ENCODE results near the gene HOXA9.

The HOXA9 gene

GRCh38 chr7:27164045-27164366 lies 1.3 kb downstream of the HOXA9 start:
- DNase-seq (ENCODE audit: insufficient read length, low spot score) = no peak
- FAIRE-seq = no peak
- no peak for TF ChIP-seq POLR2A (IDR thresholded peaks at IDR 0.05; ENCODE audit: low read depth, low read length)

DNA sequence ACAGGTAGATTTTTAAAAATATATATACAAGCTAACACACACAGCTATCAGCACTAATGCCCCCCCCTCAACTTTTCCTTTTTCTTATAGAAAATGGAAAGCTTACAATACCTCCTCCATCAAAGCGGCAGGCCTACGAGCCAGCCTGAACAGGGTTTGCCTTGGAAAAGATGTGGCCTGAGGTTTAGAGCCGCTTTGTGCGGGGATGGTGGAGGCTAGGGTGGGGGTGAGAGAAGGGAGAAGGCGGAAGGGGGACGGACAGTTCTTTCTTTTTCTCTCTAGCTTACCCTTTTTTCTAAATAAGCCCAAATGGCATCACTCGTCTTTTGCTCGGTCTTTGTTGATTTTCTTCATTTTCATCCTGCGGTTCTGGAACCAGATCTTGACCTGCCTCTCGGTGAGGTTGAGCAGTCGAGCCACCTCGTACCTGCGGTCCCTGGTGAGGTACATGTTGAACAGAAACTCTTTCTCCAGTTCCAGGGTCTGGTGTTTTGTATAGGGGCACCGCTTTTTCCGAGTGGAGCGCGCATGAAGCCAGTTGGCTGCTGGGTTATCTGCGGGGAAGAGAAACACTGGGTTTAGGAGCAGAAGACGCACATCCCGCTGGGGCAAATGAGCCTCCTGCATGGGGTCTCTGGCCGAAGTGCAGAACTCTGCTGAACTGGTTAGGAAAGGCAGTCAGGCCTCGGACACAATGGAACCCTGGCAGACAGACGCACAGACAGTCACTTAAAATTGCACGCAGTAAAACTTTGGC lies 1.9 kb downstream of the HOXA9 start:
- no peak for DNase-seq (ENCODE audit: insufficient read length, low spot score)
- no peak for TF ChIP-seq POLR2A (IDR thresholded peaks at IDR 0.05; ENCODE audit: low read depth, low read length)
- FAIRE-seq = no peak

- TF ChIP-seq POLR2A (IDR thresholded peaks at IDR 0.05; ENCODE audit: low read depth, low read length) = no peak
- DNase-seq (ENCODE audit: insufficient read length, low spot score) = no peak
- no peak for FAIRE-seq
Observed at GRCh38 chr7:27162561-27163287, 2.6 kb downstream of the HOXA9 start.

- no peak for TF ChIP-seq POLR2A (IDR thresholded peaks at IDR 0.05; ENCODE audit: low read depth, low read length)
- FAIRE-seq (no peak), DNase-seq (ENCODE audit: insufficient read length, low spot score) (no peak)
Observed at GRCh38 chr7:27161721-27162560, 3.4 kb downstream of the HOXA9 start.

DNA sequence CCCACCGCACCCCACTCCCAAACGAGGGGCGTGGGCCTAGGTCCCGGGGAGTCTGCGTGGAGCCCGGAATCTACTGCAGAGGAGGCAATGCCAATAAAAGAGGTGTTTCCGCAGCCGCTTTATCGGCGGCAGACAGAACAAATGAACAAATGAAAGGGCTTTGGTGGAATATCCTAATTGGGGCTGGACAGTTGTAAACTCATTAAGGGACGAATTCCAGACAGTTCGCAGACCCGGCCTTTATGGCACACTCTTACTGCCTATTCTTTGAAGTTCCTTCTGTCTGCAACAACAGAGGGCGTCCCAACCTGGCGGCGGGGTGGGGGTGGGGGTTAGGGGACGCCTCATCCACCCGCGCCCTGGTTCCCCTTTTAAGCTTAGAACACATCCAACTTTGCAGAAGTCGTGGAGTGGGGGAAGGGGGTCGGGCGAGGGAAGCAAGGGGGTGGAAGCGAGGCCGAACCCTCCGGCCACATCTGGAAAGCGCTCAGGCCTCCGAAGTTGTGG lies 4.1 kb downstream of the HOXA9 start:
- FAIRE-seq (no peak), DNase-seq (ENCODE audit: insufficient read length, low spot score) (no peak)
- TF ChIP-seq POLR2A (IDR thresholded peaks at IDR 0.05; ENCODE audit: low read depth, low read length) = no peak

DNA sequence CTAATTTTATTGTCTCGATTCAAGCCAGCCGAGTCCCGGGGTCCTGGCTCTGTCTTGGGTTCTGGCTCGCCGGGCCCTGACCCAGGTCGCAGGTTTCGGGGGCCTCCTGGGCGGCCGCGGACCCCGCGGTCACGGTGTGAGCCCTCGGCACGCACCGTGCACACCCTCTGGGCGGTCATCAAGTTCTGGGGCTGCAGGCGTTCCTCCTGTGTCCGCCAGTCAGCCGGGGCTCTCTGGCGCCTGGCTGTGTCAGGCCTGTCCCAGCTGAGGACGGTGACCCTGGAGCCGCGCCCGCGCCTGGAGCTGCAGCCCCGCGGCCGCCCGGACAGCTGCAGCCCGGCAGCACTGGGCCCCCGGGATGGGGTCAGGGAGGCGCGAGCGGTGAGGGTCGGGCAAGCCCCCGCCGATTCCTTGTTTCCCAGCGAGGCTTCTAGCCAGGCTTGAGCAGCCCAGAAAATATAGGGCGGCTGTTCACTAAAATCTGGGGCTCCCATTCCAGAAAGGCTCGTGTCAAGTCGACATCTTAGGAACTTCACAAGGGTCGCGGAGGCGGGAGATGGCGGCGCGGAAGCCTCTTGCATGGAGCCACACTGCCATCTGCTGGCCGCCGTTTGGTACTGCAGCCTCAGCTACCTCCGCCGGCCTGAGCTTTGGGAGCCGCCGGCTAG lies 4.7 kb downstream of the HOXA9 start:
- DNase-seq (ENCODE audit: insufficient read length, low spot score) = peak; percentile 98
- peak; percentile 60 for FAIRE-seq
- TF ChIP-seq POLR2A (IDR thresholded peaks at IDR 0.05; ENCODE audit: low read depth, low read length) = no peak

DNA sequence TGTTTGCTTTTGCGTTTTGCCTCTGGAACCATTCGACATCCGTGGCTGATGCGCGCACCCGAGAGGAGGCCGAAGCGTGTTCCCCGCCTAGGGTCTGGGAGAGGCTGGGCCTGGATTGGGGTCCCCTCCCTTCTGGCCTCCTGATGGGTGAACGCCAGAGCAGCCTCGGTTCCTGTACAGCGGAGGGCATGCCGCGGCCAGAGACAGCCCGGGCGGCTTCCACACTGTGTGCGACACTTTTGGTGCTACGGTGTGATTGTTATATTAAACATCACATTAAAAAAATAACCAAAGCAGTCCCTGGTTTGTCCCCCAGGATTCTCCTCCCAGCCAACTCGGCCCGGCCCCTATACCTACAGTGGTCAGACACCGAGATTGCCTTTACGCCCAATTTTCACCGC lies 5.2 kb downstream of the HOXA9 start:
- FAIRE-seq (no peak), DNase-seq (ENCODE audit: insufficient read length, low spot score) (no peak)
- TF ChIP-seq POLR2A (IDR thresholded peaks at IDR 0.05; ENCODE audit: low read depth, low read length) = no peak

DNA sequence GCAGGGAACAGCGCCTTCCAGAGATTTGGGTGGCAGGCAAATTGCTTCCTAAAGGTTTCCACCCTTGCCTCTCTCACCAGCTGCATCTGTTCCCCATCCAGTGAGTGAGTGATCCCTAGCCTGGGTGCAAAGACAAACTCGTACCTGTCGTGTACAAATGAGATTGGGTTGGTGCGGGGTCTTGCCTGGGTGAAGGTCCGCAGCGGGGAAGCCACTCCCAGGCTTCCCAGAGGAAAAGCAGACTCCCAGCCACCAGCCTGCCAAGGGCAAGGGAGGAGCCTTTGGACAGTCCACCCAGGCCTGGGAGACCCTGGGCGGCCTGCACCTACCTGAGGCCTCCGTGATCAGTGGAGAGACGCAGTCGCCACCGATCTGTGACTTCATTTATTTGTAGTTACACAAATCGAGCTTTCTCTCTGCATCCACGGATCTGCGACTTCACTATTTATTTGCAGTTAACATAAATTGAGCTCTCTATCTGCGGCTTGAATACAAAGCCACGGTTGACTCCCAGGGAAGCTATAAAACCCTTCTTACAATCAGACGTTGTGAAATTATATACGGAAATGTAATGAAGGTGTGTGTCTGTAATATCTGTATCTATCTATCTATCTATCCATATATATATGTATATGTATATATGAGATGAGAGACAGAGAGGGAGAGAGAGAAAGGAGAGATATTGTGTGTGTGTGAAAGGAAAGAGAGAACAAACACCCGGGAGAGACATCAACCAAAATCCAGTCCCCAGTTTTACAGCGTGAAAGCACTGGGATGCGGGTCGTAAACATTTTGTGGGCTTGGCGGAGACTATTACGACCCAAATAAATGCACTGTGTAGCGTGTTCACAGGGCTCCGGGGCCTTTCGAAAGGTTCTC lies 5.8 kb downstream of the HOXA9 start:
- no peak for DNase-seq (ENCODE audit: insufficient read length, low spot score)
- no peak for TF ChIP-seq POLR2A (IDR thresholded peaks at IDR 0.05; ENCODE audit: low read depth, low read length)
- FAIRE-seq = no peak

- TF ChIP-seq POLR2A (IDR thresholded peaks at IDR 0.05; ENCODE audit: low read depth, low read length) = no peak
- FAIRE-seq (no peak), DNase-seq (ENCODE audit: insufficient read length, low spot score) (no peak)
Observed at GRCh38 chr7:27158436-27159265, 6.7 kb downstream of the HOXA9 start.

DNA sequence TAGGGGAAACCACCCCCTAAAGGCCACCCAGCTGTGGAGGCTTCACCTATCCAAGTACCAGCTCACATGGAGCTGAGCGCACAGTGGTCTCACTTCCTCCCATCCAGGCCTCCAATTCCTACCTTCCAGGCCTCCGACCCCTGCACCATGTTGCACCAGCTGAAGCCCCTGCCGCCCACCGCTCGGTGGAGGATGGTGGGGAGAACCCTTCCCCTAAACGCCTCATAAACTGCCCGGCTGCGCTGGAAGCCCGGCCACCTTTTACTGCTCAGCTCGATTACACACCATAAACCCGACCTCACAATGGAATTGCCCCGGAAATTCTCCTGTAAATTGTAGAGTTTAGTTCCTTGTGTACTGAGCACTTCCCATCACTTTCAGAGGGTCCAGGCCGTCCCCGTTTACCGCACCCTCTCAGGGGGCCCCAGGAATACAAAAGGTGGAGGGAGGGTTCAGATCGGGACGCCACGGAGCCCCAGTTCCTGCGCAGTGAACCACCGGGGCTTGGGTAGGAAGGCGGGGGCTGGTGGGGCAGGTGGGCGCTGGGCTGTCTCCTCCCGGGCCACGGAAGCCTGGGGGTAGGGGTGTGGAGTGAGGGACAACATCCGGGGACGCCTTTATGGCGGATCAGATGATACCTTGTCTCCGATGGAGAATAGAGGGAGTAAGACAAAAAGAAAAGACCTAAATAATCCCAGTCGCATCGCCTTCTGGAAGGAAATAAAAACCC lies 7.5 kb downstream of the HOXA9 start:
- TF ChIP-seq POLR2A (IDR thresholded peaks at IDR 0.05; ENCODE audit: low read depth, low read length) = no peak
- no peak for FAIRE-seq
- DNase-seq (ENCODE audit: insufficient read length, low spot score) = no peak

DNA sequence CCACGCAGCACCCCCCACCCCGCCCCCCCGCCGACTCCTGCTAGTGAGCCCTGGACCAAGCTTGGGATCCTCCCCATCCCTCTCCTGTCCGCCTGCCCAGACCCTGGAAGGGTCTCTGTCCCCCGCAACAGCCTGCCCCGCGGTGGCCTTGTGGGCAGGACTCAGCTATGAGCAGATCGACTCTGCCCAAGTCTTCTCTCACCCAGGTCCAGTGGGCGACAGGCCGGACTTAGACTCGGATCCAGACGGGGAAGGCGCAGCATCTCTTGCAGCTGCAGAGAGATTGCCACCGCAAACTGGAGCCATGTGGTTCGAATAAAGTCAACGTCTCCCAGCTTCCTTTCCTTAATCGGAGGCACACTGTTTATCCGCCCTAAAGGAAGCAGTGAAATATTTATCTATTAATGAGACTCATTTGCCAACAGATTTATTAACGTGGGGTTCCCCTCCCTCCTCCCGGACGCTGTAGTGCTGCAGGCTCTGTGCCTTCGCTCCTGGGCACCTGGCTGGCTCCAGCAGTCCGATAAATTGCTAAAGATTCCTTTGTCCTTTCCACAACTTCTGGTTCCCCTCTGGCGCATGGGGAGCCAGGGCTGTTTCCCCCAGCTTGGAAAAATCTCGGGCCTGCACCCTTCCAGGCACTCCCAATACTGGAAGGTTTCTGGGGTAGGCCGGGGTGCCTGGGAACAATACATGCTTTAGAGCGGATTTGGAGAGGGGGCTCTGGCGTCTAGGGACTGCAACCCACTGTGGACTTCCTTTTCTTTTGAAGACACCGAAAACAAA lies 8.2 kb downstream of the HOXA9 start:
- TF ChIP-seq POLR2A (IDR thresholded peaks at IDR 0.05; ENCODE audit: low read depth, low read length) = no peak
- no peak for FAIRE-seq
- no peak for DNase-seq (ENCODE audit: insufficient read length, low spot score)
